Peyer's patch (tissue), 4 donors: ENCODE data around the gene CNTNAP2.

Experiments used
- POLR2A ChIP-seq, 2 donors: fragments of 450-650 bp; IDR thresholded peaks; one replicate each; pipeline ENCODE4 v1.5.1; 2017; ENCODE audit warnings: antibody characterized with exemption in 2 of 2, mild to moderate bottlenecking in 2 of 2, moderate library complexity in 2 of 2
- TF ChIP-seq, protein P1 (sequence below), 6 experiments: fragments of 450-650 bp in 4 of 6; fragments of 200-600 bp in 2 of 6; sonication (generic) in 1 of 6; IDR thresholded peaks; one replicate each; pipeline ENCODE4 v1.5.1; 2017 to 2019; ENCODE audit warnings: antibody characterized with exemption in 6 of 6, mild to moderate bottlenecking in 3 of 6, moderate library complexity in 1 of 6

DNA sequence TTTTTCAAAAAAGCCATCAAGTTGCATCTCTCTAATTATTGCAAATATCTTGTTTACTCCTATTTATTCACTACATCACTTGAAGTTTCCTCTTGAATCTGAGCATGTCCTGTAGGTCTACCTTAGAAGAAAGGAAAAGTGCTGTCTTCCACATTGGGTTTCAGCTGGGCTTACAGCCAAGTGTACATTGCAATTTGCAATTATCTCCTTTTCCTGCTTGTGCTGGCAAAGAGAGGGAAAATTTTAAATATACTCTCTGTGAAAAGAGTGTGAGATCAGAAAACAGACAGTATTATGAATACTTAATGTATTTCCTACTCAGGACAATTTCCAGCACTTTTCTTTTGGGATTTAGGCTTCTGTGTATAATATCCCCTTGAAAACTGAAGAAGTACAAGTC, 839.7 kb downstream of the CNTNAP2 start:
- TF ChIP-seq, protein P1, sequence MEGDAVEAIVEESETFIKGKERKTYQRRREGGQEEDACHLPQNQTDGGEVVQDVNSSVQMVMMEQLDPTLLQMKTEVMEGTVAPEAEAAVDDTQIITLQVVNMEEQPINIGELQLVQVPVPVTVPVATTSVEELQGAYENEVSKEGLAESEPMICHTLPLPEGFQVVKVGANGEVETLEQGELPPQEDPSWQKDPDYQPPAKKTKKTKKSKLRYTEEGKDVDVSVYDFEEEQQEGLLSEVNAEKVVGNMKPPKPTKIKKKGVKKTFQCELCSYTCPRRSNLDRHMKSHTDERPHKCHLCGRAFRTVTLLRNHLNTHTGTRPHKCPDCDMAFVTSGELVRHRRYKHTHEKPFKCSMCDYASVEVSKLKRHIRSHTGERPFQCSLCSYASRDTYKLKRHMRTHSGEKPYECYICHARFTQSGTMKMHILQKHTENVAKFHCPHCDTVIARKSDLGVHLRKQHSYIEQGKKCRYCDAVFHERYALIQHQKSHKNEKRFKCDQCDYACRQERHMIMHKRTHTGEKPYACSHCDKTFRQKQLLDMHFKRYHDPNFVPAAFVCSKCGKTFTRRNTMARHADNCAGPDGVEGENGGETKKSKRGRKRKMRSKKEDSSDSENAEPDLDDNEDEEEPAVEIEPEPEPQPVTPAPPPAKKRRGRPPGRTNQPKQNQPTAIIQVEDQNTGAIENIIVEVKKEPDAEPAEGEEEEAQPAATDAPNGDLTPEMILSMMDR (IDR thresholded peaks at IDR 0.05) = no peak
- no peak for TF ChIP-seq POLR2A (IDR thresholded peaks at IDR 0.05)
